LNCaP clone FGC (cell line): ENCODE measurements around the gene ATP8A2.
"Not testable (repeated sequence)": the region's sequence is repeated elsewhere in the genome, so short reads cannot be mapped to it uniquely, and the experiment has no call there.

Source experiments
- DNase-seq: peaks from one replicate; pipeline ENCODE4 v3.0.0-alpha.2; 2011; ENCODE audit warnings: low read depth
- H3K4me3 ChIP-seq: 2 replicates; pipeline ENCODE4 v1.5.1; 2011; ENCODE audit warnings: mild to moderate bottlenecking, low read depth, low read length, control low read depth
- TF ChIP-seq, protein P1 (sequence below): IDR thresholded peaks from 2 replicates; pipeline ENCODE4 v1.5.1; 2012; ENCODE audit warnings: mild to moderate bottlenecking; ENCODE audit not compliant: control insufficient read depth, insufficient read depth; ENCODE audit errors: extremely low read depth

The ATP8A2 gene

DNA sequence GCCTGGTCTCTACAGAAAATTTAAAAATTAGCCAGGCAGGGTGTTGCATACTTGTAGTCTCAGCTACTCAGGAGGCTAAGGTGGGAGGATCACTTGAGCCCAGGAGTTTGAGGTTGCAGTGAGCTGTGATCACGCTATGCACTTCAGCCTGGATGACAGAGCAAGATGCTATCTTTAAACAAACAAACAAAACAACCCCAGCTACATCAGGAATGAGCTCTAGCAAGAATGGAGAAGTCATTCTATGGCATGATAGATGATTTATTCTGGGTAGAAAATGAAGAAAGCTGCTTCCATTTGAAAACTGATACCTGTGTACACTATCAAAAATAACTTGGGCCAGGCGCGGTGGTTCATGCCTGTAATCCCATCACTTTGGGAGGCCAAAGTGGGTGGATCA is 695.8 kb downstream of the ATP8A2 start:
- TF ChIP-seq, protein P1, sequence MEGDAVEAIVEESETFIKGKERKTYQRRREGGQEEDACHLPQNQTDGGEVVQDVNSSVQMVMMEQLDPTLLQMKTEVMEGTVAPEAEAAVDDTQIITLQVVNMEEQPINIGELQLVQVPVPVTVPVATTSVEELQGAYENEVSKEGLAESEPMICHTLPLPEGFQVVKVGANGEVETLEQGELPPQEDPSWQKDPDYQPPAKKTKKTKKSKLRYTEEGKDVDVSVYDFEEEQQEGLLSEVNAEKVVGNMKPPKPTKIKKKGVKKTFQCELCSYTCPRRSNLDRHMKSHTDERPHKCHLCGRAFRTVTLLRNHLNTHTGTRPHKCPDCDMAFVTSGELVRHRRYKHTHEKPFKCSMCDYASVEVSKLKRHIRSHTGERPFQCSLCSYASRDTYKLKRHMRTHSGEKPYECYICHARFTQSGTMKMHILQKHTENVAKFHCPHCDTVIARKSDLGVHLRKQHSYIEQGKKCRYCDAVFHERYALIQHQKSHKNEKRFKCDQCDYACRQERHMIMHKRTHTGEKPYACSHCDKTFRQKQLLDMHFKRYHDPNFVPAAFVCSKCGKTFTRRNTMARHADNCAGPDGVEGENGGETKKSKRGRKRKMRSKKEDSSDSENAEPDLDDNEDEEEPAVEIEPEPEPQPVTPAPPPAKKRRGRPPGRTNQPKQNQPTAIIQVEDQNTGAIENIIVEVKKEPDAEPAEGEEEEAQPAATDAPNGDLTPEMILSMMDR: no peak
- DNase-seq: no peak

GRCh38 chr13:26068372-26068771 is 696.6 kb downstream of the ATP8A2 start:
- not testable (repeated sequence) for H3K4me3 ChIP-seq, DNase-seq

More for the DNA sequence above, 695.8 kb downstream of the ATP8A2 start:
- no peak overlapping the region for H3K4me3 ChIP-seq

GRCh38 chr13:26069642-26070041 is 697.9 kb downstream of the ATP8A2 start:
- H3K4me3 ChIP-seq, DNase-seq: not testable (repeated sequence)

- TF ChIP-seq, protein P1: no peak
- H3K4me3 ChIP-seq: no peak overlapping the region
Measured at GRCh38 chr13:26071691-26072090, 699.9 kb downstream of the ATP8A2 start.

DNA sequence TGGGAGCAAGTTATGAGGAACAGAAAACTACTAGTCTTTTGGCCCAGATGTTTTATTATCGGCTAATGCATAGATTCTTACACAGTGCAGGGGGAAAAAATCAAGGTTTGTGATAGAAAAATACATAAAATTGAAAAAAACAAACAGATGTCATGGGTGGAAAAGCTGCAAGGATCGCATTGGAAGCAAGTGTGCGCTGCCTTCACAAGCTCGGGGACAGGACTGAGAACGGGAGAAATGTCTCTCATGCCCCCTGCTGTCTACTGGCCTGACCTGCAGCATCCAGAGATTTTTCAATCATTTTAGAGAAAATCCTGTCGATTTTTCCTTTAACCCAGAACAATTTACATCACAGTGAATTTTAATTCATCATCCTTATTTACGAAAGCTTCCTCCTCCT is 700.6 kb downstream of the ATP8A2 start:
- DNase-seq, H3K4me3 ChIP-seq: not testable (repeated sequence)

More at GRCh38 chr13:26071691-26072090, 699.9 kb downstream of the ATP8A2 start:
- no peak for DNase-seq

DNA sequence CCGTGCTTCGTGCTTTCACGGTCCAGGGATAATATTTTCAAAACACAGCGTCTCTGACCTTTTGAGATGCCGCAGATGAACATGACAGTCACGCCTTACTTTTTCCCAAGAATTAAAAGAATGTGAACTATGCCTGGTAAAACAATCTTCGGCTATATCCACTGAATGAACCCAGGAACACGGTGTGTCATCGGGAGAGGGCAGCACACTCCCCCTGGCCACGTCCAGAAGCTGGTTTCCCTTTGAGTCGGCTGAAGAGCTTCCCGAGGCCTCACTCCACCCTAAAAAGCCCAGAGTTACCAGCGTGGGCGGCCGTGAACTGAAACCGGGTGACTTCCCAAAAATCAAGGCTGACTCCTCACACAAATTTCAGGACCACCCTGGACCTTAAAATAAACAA is 702.9 kb downstream of the ATP8A2 start:
- TF ChIP-seq, protein P1: no peak
- no peak for DNase-seq
- H3K4me3 ChIP-seq: no peak overlapping the region
